GM12874 (cell line): ENCODE results near the gene HDAC6.

Source experiments
- CTCF ChIP-seq: IDR thresholded peaks from 2 replicates; pipeline ENCODE4 v1.5.1; 2011; ENCODE audit warnings: low read depth, mild to moderate bottlenecking, control low read depth, low read length, moderate library complexity; ENCODE audit not compliant: insufficient read depth

The HDAC6 gene

DNA sequence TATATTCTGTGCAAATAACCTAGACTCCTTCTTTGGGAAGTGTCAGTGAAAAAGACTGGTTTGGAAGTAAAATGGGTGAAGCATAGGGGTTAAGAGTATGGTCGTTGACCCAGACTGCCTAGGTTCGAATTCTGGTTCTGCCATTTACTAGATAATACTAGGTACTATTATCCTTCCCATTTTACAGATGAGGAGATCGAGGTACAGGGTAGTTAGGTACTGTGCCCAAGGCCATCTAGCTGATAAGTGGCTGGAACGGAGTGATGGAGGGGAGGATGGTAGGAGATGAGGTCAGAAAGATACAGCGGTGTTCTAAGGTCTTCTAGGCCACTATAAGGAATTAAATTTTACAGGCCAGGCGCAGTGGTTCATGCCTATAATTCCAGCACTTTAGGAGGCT is 29.3 kb upstream of the HDAC6 start:
- no peak for TF ChIP-seq CTCF

DNA sequence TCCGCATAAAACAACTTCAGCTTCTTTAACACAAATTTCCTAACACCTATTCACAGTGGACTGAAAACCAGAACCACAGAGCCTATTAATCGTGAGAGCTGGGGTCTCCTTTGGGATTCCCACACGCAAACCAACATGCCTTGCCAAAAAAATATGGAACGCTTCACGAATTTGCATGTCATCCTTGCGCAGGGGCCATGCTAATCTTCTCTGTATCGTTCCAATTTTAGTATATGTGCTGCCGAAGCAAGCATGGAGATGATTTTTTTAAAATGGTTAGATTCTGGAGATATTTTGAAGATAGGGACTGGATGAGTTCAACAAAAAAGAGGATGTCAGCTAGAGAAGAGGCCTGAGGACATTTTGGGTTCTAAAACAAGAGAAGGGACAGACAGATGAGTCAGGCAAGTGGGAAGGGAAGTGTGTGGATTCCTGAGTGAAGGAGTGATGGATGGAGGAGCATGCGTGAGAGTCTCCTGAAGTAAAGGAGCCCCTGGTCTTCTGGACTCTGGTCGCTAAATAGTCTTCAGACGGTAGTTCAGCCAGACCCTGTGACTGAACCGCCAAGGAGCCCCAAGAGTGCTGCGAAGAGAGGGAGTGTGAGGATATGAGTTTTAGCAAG is 24.9 kb upstream of the HDAC6 start:
- TF ChIP-seq CTCF = no peak

DNA sequence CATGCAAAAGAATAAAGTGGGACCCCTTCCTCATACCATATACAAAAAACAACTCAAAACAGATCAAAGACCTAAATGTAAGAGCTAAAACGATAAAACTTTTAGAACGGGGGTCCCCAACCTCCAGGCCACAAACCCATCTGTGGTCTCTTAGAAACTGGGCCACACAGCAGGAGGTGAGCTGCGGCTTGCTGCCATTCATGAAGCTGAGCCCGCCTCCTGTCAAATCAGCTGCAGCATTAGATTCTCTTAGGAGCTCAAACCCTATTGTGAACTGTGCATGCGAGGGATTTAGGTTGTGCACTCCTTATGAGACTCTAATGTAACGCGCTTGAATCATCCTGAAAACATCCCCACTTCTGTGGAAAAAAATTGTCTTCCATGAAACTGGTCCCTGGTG is 22.5 kb upstream of the HDAC6 start:
- TF ChIP-seq CTCF = no peak

DNA sequence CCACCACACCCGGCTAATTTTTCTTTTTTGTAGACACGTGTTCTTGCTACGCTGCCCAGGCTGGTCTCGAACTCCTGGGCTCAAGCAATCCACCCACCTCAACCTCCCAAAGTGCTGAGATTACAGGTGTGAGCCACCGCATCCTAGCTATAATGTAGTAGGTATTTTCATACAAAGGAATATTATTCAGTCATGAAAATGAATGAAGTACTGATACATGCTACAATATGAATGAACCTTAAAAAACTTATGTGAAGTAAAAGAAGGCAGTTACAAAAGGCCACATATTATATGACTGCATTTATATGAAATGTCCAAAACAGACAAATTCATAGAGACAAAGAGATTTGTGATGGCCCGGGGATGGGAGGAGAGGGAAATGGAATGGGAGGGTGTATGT is 20.2 kb upstream of the HDAC6 start:
- no peak for TF ChIP-seq CTCF

GRCh38 chrX:48782216-48782615 is 19.7 kb upstream of the HDAC6 start:
- no peak for TF ChIP-seq CTCF

- no peak for TF ChIP-seq CTCF
These were observed 19.1 kb upstream of the HDAC6 start for GRCh38 chrX:48782795-48783194.

- TF ChIP-seq CTCF = no peak
These were observed 17.1 kb upstream of the HDAC6 start for GRCh38 chrX:48784726-48785125.
